Colonic mucosa (tissue), 4 donors: ENCODE measurements around the gene ZDHHC11. TPM values are rescaled to one million over a fixed set of nuclear protein-coding genes. Genes with fewer than 3 reads are reported as not detected.

ENCODE experiments used
- DNase-seq: peaks from one replicate; pipeline ENCODE4 v3.0.0-alpha.2; 2020
- H3K27ac ChIP-seq: fragments of 200-600 bp; one replicate; pipeline ENCODE4 v1.8.0; 2021
- H3K27me3 ChIP-seq: fragments of 200-600 bp; one replicate; pipeline ENCODE4 v1.8.0; 2021
- H3K36me3 ChIP-seq: fragments of 200-600 bp; one replicate; pipeline ENCODE4 v1.8.0; 2021
- H3K4me1 ChIP-seq: fragments of 200-600 bp; one replicate; pipeline ENCODE4 v1.8.0; 2021; ENCODE audit warnings: mild to moderate bottlenecking
- H3K4me3 ChIP-seq: fragments of 200-600 bp; one replicate; pipeline ENCODE4 v1.8.0; 2021
- H3K9ac ChIP-seq, 2 donors: one replicate each; pipeline ENCODE4 v1.7.0; 2013; ENCODE audit warnings: control low read depth in 2 of 2, low read depth in 2 of 2, low read length in 2 of 2
- H3K9me3 ChIP-seq: fragments of 200-600 bp; one replicate; pipeline ENCODE4 v1.8.0; 2021
- intact Hi-C: fragments of 100-400 bp; cut with DNase I; formaldehyde crosslinking; loops from one replicate; pipeline ENCODE4 v1.14.1; 2022
- total RNA-seq, 2 donors: library from RNA; stranded (reverse); fragmentation: NEBNext Ultra II Directional in 1 of 2; extraction: Animal tissue kit (Norgen Biotek cat#: 25700) in 1 of 2; gene quantifications; one replicate each; pipeline ENCODE4 v1.2.1, GENCODE V29; 2021
- TF ChIP-seq, protein P1 (sequence below): fragments of 200-600 bp; IDR thresholded peaks from one replicate; pipeline ENCODE4 v1.8.0; 2022; ENCODE audit warnings: antibody characterized with exemption, mild to moderate bottlenecking
- donor health status: healthy.
- donor health status: DM: no; HTN: no; CAD: no.
- donor health status: DM: no; HTN: no; CAD: no.

Gene ZDHHC11
- total RNA-seq, 2 donors from 2014 or later, result 2.9 to 7.8 TPM

DNA sequence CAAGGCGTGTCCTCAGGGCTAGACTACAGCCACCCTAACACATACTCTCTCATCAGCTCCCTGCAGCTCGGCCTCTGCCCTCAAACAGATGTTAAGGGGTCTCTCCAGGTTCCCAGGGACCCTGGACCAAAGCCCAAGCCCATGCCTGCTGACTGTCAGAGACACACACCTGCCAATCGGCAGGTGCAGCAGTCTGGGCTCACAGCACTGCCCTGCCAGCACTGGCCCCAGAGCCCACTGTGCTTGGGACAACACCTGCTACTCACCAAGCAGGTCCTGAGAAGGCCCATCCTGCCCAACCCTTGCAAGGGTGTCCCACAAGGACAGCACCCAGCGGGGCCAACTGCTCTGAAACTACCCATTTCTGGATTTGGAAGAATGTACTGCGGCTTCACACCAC, 20.2 kb upstream of the ZDHHC11 start:
- DNase-seq, result no peak
- Histone ChIP-seq H3K27ac (no peak overlapping the region), H3K9ac (no peak overlapping the region), H3K27me3 (no peaks in the 10 kb centered on the region), H3K9me3 (no peaks in the 10 kb centered on the region), H3K36me3 (peaks cover 11% of the 10 kb centered on the region), H3K4me3 (no peak overlapping the region), H3K4me1 (no peaks in the 10 kb centered on the region)
- TF ChIP-seq, protein P1, sequence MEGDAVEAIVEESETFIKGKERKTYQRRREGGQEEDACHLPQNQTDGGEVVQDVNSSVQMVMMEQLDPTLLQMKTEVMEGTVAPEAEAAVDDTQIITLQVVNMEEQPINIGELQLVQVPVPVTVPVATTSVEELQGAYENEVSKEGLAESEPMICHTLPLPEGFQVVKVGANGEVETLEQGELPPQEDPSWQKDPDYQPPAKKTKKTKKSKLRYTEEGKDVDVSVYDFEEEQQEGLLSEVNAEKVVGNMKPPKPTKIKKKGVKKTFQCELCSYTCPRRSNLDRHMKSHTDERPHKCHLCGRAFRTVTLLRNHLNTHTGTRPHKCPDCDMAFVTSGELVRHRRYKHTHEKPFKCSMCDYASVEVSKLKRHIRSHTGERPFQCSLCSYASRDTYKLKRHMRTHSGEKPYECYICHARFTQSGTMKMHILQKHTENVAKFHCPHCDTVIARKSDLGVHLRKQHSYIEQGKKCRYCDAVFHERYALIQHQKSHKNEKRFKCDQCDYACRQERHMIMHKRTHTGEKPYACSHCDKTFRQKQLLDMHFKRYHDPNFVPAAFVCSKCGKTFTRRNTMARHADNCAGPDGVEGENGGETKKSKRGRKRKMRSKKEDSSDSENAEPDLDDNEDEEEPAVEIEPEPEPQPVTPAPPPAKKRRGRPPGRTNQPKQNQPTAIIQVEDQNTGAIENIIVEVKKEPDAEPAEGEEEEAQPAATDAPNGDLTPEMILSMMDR, result no peak
- intact Hi-C loops, result no loop called here

DNA sequence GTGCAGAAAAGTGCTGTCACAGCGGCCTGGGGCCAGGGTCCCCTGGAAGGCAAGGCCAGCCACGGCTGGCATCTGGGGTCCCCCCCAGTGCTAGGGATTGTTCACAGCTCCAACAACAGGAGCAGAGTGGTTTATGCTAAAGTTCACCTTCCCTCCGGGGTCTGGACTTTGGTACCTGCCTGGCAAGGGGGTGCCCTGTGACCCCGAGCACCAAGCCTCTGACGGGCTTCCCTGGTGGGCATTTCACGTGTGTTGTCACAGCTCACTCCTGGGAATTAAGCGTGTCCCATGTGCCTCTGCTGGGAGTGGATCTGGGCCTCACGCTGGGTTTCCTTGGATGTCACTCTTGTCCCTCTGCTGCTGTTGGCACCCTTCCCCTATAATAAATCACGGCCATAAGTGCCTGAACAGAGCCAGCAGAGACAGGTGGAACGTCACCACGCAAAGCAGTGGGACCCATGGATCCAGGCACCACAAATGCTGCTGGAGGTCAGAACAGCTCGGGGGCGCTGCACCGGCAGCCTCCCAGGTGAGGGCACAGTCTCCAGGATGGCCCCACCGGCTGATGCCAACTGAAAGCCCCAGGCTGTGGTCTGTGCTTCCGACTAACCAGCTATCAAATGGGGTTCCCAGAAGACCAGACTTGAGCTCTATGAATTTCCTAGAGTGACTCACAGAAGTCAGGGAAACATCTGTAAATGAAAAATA, 17.8 kb upstream of the ZDHHC11 start:
- Histone ChIP-seq H3K27me3 (no peaks in the 10 kb centered on the region), H3K4me1 (no peaks in the 10 kb centered on the region), H3K9ac (no peak overlapping the region), H3K4me3 (no peak overlapping the region), H3K9me3 (no peaks in the 10 kb centered on the region), H3K36me3 (peaks cover 11% of the 10 kb centered on the region), H3K27ac (no peak overlapping the region)
- intact Hi-C loops, result no loop called here
- TF ChIP-seq, protein P1, result no peak
- DNase-seq, result no peak

DNA sequence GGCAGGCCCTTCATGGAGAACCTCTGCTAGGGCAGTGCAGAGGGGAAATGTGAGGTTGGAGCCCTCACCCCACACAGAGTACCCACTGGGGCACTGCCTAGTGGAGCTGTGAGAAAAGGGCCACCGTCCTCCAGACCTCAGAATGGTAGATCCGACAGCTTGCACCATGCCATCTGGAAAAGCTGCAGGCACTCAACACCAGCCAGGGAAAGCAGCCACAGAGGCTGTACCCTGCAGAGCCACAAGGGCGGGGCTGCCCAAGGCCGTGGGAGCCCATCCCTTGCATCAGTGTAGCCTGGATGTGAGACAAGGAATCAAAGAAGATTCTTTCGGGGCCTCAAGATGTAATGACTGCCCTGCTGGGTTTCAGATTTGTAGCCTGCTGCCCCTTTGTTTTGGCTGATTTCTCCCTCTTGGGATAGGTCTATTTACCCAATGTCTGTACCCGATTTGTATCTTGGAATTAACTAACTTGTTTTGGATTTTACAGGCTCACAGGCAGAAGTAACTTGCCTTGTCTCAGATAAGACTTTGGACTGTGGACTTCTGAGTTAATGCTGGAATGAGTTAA, 16.6 kb upstream of the ZDHHC11 start:
- intact Hi-C loops, result no loop called here
- Histone ChIP-seq H3K27me3 (no peaks in the 10 kb centered on the region), H3K36me3 (peaks cover 11% of the 10 kb centered on the region), H3K9ac (no peak overlapping the region), H3K4me1 (no peaks in the 10 kb centered on the region), H3K9me3 (no peaks in the 10 kb centered on the region), H3K4me3 (no peak overlapping the region), H3K27ac (no peak overlapping the region)
- no peak for DNase-seq
- TF ChIP-seq, protein P1, result no peak

DNA sequence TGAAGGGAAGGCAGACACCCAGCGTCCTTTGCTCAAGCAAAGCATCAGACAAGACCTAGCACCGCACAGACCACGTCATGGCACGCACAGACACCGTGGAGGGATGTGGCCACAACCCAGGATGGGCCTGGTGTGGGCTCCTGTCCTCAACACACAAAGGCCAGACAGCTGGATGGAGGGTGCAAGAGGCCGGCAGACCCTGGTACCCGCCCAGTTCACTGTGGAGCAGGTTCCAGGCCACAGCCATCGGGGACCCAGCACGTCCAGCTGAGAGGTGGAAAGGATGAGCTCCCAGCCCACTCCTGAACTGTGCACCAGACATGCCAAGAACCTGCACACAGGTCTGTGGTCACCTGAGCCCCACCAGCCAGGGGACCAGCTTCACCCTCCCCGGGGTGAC, 15.0 kb upstream of the ZDHHC11 start:
- no peak for DNase-seq
- H3K27ac ChIP-seq, result no peak overlapping the region
- no peaks in the 10 kb centered on the region for H3K9me3 ChIP-seq
- no peak overlapping the region for H3K9ac ChIP-seq
- no peaks in the 10 kb centered on the region for H3K27me3 ChIP-seq
- H3K4me3 ChIP-seq, result no peak overlapping the region
- H3K4me1 ChIP-seq, result no peaks in the 10 kb centered on the region
- TF ChIP-seq, protein P1, result no peak
- intact Hi-C loops, result no loop called here
- H3K36me3 ChIP-seq, result peaks cover 11% of the 10 kb centered on the region

DNA sequence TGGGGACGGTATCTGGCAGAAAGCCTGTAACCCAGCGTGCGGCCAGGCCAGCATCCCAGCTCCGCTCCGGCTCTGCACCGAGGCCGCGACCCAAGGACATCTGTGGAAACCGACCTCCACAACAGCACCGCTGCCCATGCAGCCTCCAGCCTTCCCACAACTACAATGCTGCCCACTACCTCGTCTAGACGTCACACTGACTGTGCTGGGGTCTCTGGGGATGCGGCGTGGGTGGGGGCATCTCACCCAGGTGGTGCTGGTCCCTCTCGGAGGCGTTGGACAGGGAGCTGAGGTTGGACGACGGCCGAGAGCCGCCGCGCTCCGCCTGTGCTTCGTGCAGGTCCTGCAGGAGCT, 14.4 kb upstream of the ZDHHC11 start:
- TF ChIP-seq, protein P1, result no peak
- no peak overlapping the region for H3K27ac ChIP-seq
- H3K36me3 ChIP-seq, result peaks cover 11% of the 10 kb centered on the region
- H3K4me3 ChIP-seq, result no peak overlapping the region
- H3K9ac ChIP-seq, result no peak overlapping the region
- no peaks in the 10 kb centered on the region for H3K27me3 ChIP-seq
- no peaks in the 10 kb centered on the region for H3K4me1 ChIP-seq
- intact Hi-C loops, result no loop called here
- no peaks in the 10 kb centered on the region for H3K9me3 ChIP-seq
- no peak for DNase-seq
